Right lobe of liver (tissue), 4 donors: ENCODE results near the gene MYOCOS.

Experiments
- POLR2A ChIP-seq: fragments of 450-650 bp; IDR thresholded peaks from one replicate; pipeline ENCODE4 v1.6.1; 2017; ENCODE audit warnings: antibody characterized with exemption, mild to moderate bottlenecking
- TF ChIP-seq, protein P1 (sequence below), 4 donors: fragments of 200-600 bp in 3 of 4; fragments of 450-650 bp in 1 of 4; IDR thresholded peaks; one replicate each; pipeline versions ENCODE4 v1.5.1 to v1.8.0; 2016 to 2022; ENCODE audit warnings: antibody characterized with exemption in 4 of 4, mild to moderate bottlenecking in 2 of 4
- donor health status: DM: no; HTN: no; CAD: no.
- donor health status: DM: no; HTN: no; CAD: no.
- donor health status: DM: no; HTN: yes; CAD: no.

DNA sequence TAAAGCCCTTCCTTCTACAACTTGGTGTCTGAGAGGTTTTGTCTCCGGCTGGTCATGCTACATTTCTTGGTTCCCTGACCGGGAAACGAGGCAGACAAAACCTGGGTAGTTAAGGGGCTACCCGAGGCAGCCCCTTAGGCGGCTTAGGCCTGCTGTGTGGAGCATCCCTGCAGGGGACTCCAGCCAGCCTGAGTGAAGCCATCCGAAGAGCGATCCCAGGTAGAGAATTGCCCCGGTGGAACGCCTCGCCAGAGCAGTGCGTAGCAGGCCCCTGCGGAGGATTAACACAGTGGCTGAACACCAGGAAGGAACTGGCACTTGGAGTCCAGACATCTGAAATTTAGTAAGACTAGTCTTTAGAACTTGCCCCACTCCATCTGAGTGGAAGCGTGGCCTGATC lies 21.2 kb upstream of the MYOCOS start:
- no peak for TF ChIP-seq POLR2A
- TF ChIP-seq, protein P1, sequence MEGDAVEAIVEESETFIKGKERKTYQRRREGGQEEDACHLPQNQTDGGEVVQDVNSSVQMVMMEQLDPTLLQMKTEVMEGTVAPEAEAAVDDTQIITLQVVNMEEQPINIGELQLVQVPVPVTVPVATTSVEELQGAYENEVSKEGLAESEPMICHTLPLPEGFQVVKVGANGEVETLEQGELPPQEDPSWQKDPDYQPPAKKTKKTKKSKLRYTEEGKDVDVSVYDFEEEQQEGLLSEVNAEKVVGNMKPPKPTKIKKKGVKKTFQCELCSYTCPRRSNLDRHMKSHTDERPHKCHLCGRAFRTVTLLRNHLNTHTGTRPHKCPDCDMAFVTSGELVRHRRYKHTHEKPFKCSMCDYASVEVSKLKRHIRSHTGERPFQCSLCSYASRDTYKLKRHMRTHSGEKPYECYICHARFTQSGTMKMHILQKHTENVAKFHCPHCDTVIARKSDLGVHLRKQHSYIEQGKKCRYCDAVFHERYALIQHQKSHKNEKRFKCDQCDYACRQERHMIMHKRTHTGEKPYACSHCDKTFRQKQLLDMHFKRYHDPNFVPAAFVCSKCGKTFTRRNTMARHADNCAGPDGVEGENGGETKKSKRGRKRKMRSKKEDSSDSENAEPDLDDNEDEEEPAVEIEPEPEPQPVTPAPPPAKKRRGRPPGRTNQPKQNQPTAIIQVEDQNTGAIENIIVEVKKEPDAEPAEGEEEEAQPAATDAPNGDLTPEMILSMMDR (IDR thresholded peaks at IDR 0.05), result no peak
